Right atrium auricular region (tissue), 2 donors: Measurements from ENCODE around the gene MEX3D. TPM values are rescaled to one million over a fixed set of nuclear protein-coding genes. Genes with fewer than 3 reads are reported as not detected.

Source experiments
- DNase-seq: peaks from one replicate; pipeline ENCODE4 v3.0.0-alpha.2; 2019; ENCODE audit warnings: low spot score
- H3K27ac ChIP-seq, 2 donors: fragments of 200-600 bp; sonication (generic); 1 replicate in 1 of 2; 2 replicates in 1 of 2; pipeline ENCODE4 v1.5.1; 2016 to 2019
- H3K27me3 ChIP-seq, 2 donors: fragments of 200-600 bp; sonication (generic); one replicate each; pipeline versions ENCODE4 v1.5.1 to v1.6.0; 2017 to 2019
- H3K36me3 ChIP-seq: fragments of 200-600 bp; sonication (generic); one replicate; pipeline ENCODE4 v1.5.1; 2016
- H3K4me1 ChIP-seq, 2 donors: fragments of 200-600 bp; sonication (generic); one replicate each; pipeline versions ENCODE4 v1.5.1 to v1.6.0; 2017 to 2019
- H3K4me3 ChIP-seq, 2 donors: fragments of 200-600 bp; sonication (generic); 1 replicate in 1 of 2; 2 replicates in 1 of 2; pipeline ENCODE4 v1.5.1; 2017 to 2019; ENCODE audit warnings: mild to moderate bottlenecking in 1 of 2, moderate library complexity in 1 of 2
- H3K9me3 ChIP-seq, 2 donors: fragments of 200-600 bp; sonication (generic); one replicate each; pipeline ENCODE4 v1.5.1; 2019
- CTCF ChIP-seq, 2 donors: fragments of 200-600 bp; sonication (generic); IDR thresholded peaks; one replicate each; pipeline ENCODE4 v1.5.1; 2019; ENCODE audit warnings: antibody characterized with exemption in 2 of 2
- total RNA-seq, 2 donors: library from RNA; depleted of rRNA; stranded (reverse); fragments of >200 nt; gene quantifications; one replicate each; pipeline ENCODE4 v1.1.0, GENCODE V29; 2016

The MEX3D gene
- total RNA-seq, 2 donors from 2014 or later, result 7.5 to 17.0 TPM

DNA sequence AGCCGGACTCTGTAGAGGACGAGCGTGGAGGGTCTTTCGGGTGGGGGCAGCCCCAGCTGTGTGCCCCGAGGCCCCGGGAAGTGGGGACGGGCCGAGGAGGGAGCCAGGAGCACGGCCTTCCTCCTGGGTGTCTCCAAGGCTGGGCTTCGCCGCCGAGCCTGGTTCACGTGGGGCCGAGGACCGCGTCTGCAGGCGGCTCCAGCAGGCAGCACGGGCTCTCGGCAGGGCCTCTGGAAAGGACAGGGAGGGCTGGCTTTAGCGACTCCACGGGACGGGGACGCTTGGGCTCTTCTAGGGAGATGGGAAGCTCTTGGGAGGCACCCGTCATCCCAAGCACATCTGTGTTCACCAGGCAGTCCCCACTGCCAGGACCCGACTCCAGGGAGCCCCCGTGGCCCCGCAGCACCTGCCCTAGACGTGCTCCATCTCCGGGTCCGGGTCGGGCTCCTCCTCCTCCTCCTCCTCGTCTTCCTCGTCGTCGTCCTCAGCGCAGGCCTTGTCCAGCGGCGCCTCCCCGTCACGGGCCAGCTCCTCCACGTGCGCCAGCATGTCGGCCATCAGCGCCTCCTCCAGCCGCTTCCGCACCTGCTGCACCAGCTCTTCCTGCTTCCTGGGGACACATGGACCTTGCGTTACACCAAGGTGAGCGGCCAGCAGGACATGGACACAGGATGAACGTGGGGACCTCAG is 9.9 kb upstream of the MEX3D start:
- TF ChIP-seq CTCF (IDR thresholded peaks at IDR 0.05), result no peak

GRCh38 chr19:1577090-1577928 is 9.2 kb upstream of the MEX3D start:
- no peak for DNase-seq
- H3K27me3 ChIP-seq, result no peaks in the 10 kb centered on the region
- H3K36me3 ChIP-seq, result peaks cover 41% of the 10 kb centered on the region
- no peak for TF ChIP-seq CTCF (IDR thresholded peaks at IDR 0.05)
- peak overlapping the region in 1 of 2 donors; percentile 26 for H3K27ac ChIP-seq
- H3K9me3 ChIP-seq, result no peaks in the 10 kb centered on the region
- peaks cover 0 to 9% of the 10 kb centered on the region in 2 donors for H3K4me1 ChIP-seq
- no peak overlapping the region for H3K4me3 ChIP-seq

More for the DNA sequence above, 9.9 kb upstream of the MEX3D start:
- no peak for DNase-seq
- H3K4me1 ChIP-seq, result peaks cover 0 to 9% of the 10 kb centered on the region in 2 donors
- H3K27ac ChIP-seq, result peak overlapping the region in 1 of 2 donors; percentile 26
- H3K36me3 ChIP-seq, result peaks cover 45% of the 10 kb centered on the region
- no peaks in the 10 kb centered on the region for H3K27me3 ChIP-seq
- H3K4me3 ChIP-seq, result no peak overlapping the region
- H3K9me3 ChIP-seq, result no peaks in the 10 kb centered on the region

- DNase-seq, result no peak
- Histone ChIP-seq H3K27ac (no peak overlapping the region), H3K36me3 (peaks cover 36% of the 10 kb centered on the region), H3K4me1 (peaks cover 0 to 9% of the 10 kb centered on the region in 2 donors), H3K4me3 (no peak overlapping the region), H3K27me3 (no peaks in the 10 kb centered on the region), H3K9me3 (no peaks in the 10 kb centered on the region)
- TF ChIP-seq CTCF (IDR thresholded peaks at IDR 0.05), result no peak
Measured at GRCh38 chr19:1576242-1577089, 8.3 kb upstream of the MEX3D start.

GRCh38 chr19:1575323-1576241 is 7.5 kb upstream of the MEX3D start:
- Histone ChIP-seq H3K4me3 (no peak overlapping the region), H3K27ac (no peak overlapping the region), H3K36me3 (peaks cover 27% of the 10 kb centered on the region), H3K9me3 (no peaks in the 10 kb centered on the region), H3K27me3 (no peaks in the 10 kb centered on the region), H3K4me1 (peaks cover 0 to 9% of the 10 kb centered on the region in 2 donors)
- TF ChIP-seq CTCF (IDR thresholded peaks at IDR 0.05), result no peak
- DNase-seq, result no peak
